Left lobe of liver (tissue), 2 donors: ENCODE results near the gene RABL2A. TPM values are rescaled to one million over a fixed set of nuclear protein-coding genes. Genes with fewer than 3 reads are reported as not detected.
"Not testable (repeated sequence)": the region's sequence is repeated elsewhere in the genome, so short reads cannot be mapped to it uniquely, and the experiment has no call there.

Experiments used
- ATAC-seq: fragments of 200-7000 bp; cut with Tn5 transposase; one replicate; pipeline ENCODE4 v1.9.1; 2020; ENCODE audit warnings: mild to moderate bottlenecking, moderate library complexity
- DNase-seq: peaks from one replicate; pipeline ENCODE4 v3.0.0-alpha.2; 2020; ENCODE audit warnings: low spot score
- total RNA-seq: library from RNA; stranded (reverse); gene quantifications from one replicate; pipeline ENCODE4 v1.2.1, GENCODE V29; 2021
- donor health status: DM: no; HTN: no; CAD: no; lungs with moderate emphysema.
- donor health status: DM: no; HTN: yes; CAD: no.

Gene RABL2A
- total RNA-seq, 1 donor from 2014 or later: 7.8 TPM

GRCh38 chr2:113604661-113605060 lies 22.4 kb upstream of the RABL2A start:
- ATAC-seq, DNase-seq: not testable (repeated sequence)

- ATAC-seq: not testable (repeated sequence)
Measured at GRCh38 chr2:113606036-113606435, 21.0 kb upstream of the RABL2A start.

GRCh38 chr2:113609822-113610221 lies 17.2 kb upstream of the RABL2A start:
- DNase-seq, ATAC-seq: not testable (repeated sequence)

More at GRCh38 chr2:113606036-113606435, 21.0 kb upstream of the RABL2A start:
- not testable (repeated sequence) for DNase-seq

- not testable (repeated sequence) for DNase-seq, ATAC-seq
Measured at GRCh38 chr2:113621002-113621401, 6.1 kb upstream of the RABL2A start.

GRCh38 chr2:113625906-113626305 lies 1.2 kb upstream of the RABL2A start:
- not testable (repeated sequence) for DNase-seq, ATAC-seq

- peak; percentile 69 for ATAC-seq
- not testable (repeated sequence) for DNase-seq
Measured at GRCh38 chr2:113632849-113633345, 5.8 kb downstream of the RABL2A start.

GRCh38 chr2:113635358-113635757 lies 8.3 kb downstream of the RABL2A start:
- not testable (repeated sequence) for DNase-seq, ATAC-seq

GRCh38 chr2:113636226-113636625 lies 9.2 kb downstream of the RABL2A start:
- not testable (repeated sequence) for ATAC-seq, DNase-seq

GRCh38 chr2:113638084-113638483 lies 11.0 kb downstream of the RABL2A start:
- not testable (repeated sequence) for ATAC-seq, DNase-seq

GRCh38 chr2:113646217-113646616 lies 19.2 kb downstream of the RABL2A start:
- not testable (repeated sequence) for DNase-seq, ATAC-seq

- ATAC-seq: not testable (repeated sequence)
Measured at GRCh38 chr2:113650834-113651815, 24.1 kb downstream of the RABL2A start.

GRCh38 chr2:113652599-113652998 lies 25.5 kb downstream of the RABL2A start:
- not testable (repeated sequence) for DNase-seq, ATAC-seq

More at GRCh38 chr2:113650834-113651815, 24.1 kb downstream of the RABL2A start:
- DNase-seq: not testable (repeated sequence)

GRCh38 chr2:113656031-113656624 lies 29.1 kb downstream of the RABL2A start:
- not testable (repeated sequence) for DNase-seq

GRCh38 chr2:113657735-113658134 lies 30.7 kb downstream of the RABL2A start:
- not testable (repeated sequence) for ATAC-seq, DNase-seq

More at GRCh38 chr2:113656031-113656624, 29.1 kb downstream of the RABL2A start:
- ATAC-seq: not testable (repeated sequence)

GRCh38 chr2:113663285-113664060 lies 36.4 kb downstream of the RABL2A start:
- not testable (repeated sequence) for ATAC-seq, DNase-seq

GRCh38 chr2:113664761-113665533 lies 37.9 kb downstream of the RABL2A start:
- not testable (repeated sequence) for ATAC-seq, DNase-seq

GRCh38 chr2:113669013-113669412 lies 41.9 kb downstream of the RABL2A start:
- not testable (repeated sequence) for DNase-seq

GRCh38 chr2:113672326-113672932 lies 45.4 kb downstream of the RABL2A start:
- ATAC-seq (no peak), DNase-seq (no peak)

More at GRCh38 chr2:113669013-113669412, 41.9 kb downstream of the RABL2A start:
- not testable (repeated sequence) for ATAC-seq

GRCh38 chr2:113675875-113676274 lies 48.8 kb downstream of the RABL2A start:
- DNase-seq (no peak), ATAC-seq (no peak)
